Cardiac fibroblast (primary cell): ENCODE measurements around the gene NRL.

Source experiments
- DNase-seq, 2 donors: peaks; one replicate each; pipeline versions ENCODE4 v3.0.0 to v3.0.0-alpha.2; 2010; ENCODE audit warnings: low read depth in 2 of 2
- H3K4me3 ChIP-seq, 2 donors: replicated peaks in 1 of 2; 1 replicate in 1 of 2; 2 replicates in 1 of 2; pipeline ENCODE4 v1.5.1; 2011; ENCODE audit warnings: low read depth in 2 of 2, low read length in 2 of 2, mild to moderate bottlenecking in 2 of 2, moderate library complexity in 1 of 2
- CTCF ChIP-seq: IDR thresholded peaks from one replicate; pipeline ENCODE4 v1.5.1; 2011; ENCODE audit warnings: low read depth, mild to moderate bottlenecking, low read length, inconsistent platforms

The NRL gene

GRCh38 chr14:24131549-24131966, 16.8 kb upstream of the NRL start:
- H3K4me3 ChIP-seq = no peak overlapping the region
- no peak for TF ChIP-seq CTCF
- no peak for DNase-seq

GRCh38 chr14:24130717-24131548, 16.2 kb upstream of the NRL start:
- no peak for TF ChIP-seq CTCF
- no peak for DNase-seq
- H3K4me3 ChIP-seq = no peak overlapping the region

- TF ChIP-seq CTCF = no peak
- no peak for DNase-seq
- H3K4me3 ChIP-seq = no peak within 1 kb of the TSS
These were observed 15.6 kb upstream of the NRL start, which contains the start of gene FITM1 for GRCh38 chr14:24130380-24130716. FITM1 (plus strand) TSS chr14:24130659; CDS start chr14:24131564, 905 bp downstream.

- H3K4me3 ChIP-seq = no peak overlapping the region
- no peak for DNase-seq
- no peak for TF ChIP-seq CTCF
These were observed 14.8 kb upstream of the NRL start for GRCh38 chr14:24129410-24129998.

- no peak for DNase-seq
- TF ChIP-seq CTCF = no peak
- no peak overlapping the region for H3K4me3 ChIP-seq
These were observed 12.9 kb upstream of the NRL start for GRCh38 chr14:24127673-24128072.

GRCh38 chr14:24126939-24127338, 12.2 kb upstream of the NRL start:
- no peak for TF ChIP-seq CTCF
- H3K4me3 ChIP-seq = no peak overlapping the region

More at GRCh38 chr14:24126939-24127338, 12.2 kb upstream of the NRL start:
- no peak for DNase-seq
